Measurements from ENCODE around the gene AP2A2.

- TF ChIP-seq GATA2 (IDR thresholded peaks at IDR 0.05; ENCODE audit: low read depth, low read length) = no peak
- no peak for TF ChIP-seq GATA3 (IDR thresholded peaks at IDR 0.05; ENCODE audit: low read depth, low read length)
Measured at GRCh38 chr11:928786-929185, 3.1 kb downstream of the AP2A2 start.

Measured in SH-SY5Y (cell line).